GM12801 (cell line): ENCODE data around the gene SLC39A8.

Source experiments
- TF ChIP-seq, protein P1 (sequence below): IDR thresholded peaks from one replicate; pipeline ENCODE4 v1.5.1; 2011; ENCODE audit warnings: control low read depth; ENCODE audit not compliant: insufficient read length; ENCODE audit errors: extremely low read depth

Gene SLC39A8

DNA sequence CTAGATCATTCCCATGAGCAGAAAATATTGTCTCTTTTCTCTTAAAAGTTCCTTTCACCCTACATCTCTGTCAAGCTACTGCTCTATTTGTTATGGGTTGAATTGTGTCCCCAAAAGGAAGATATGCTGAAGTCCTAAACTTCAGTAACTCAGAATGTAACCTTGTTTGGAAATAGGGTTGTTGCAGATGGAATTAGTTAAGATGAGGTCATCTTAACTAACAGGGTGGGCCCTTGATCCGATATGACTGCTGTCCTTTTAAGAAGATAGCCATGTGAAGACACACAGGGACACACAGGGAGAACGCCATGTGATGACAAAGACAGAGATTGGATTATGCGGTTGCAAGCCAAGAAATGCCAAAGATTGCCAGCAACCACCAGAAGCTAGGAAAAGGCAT is 12.8 kb upstream of the SLC39A8 start:
- TF ChIP-seq, protein P1, sequence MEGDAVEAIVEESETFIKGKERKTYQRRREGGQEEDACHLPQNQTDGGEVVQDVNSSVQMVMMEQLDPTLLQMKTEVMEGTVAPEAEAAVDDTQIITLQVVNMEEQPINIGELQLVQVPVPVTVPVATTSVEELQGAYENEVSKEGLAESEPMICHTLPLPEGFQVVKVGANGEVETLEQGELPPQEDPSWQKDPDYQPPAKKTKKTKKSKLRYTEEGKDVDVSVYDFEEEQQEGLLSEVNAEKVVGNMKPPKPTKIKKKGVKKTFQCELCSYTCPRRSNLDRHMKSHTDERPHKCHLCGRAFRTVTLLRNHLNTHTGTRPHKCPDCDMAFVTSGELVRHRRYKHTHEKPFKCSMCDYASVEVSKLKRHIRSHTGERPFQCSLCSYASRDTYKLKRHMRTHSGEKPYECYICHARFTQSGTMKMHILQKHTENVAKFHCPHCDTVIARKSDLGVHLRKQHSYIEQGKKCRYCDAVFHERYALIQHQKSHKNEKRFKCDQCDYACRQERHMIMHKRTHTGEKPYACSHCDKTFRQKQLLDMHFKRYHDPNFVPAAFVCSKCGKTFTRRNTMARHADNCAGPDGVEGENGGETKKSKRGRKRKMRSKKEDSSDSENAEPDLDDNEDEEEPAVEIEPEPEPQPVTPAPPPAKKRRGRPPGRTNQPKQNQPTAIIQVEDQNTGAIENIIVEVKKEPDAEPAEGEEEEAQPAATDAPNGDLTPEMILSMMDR, result no peak

DNA sequence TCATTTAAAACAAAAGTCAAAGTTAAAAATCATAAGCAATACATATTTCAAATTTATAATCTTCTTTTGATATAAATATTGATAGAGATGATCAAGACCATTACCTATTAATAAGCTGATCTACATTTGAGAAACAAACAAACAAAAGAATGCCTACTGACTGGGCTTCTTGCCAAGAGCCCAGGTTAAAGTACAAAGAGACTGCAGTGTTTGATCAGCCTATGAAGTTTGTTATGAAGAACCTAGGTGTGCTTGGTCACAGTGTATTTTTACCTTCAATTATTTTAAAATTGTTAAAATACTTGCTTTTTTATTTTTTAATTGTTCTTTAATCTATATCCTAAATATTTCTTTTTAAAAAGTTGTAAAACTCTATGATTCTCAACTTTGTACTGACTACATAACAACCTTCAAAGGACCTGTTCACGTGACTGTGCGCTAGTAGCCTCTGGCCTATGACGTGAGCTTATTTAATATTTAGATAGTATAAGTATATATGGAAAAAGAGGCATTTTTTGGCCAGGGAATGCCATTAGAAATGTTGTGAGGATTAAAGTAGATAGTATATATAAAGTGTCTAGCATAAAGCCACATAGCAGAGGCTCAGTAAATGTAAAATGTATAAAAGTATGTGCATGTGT is 11.4 kb upstream of the SLC39A8 start:
- TF ChIP-seq, protein P1, result no peak

DNA sequence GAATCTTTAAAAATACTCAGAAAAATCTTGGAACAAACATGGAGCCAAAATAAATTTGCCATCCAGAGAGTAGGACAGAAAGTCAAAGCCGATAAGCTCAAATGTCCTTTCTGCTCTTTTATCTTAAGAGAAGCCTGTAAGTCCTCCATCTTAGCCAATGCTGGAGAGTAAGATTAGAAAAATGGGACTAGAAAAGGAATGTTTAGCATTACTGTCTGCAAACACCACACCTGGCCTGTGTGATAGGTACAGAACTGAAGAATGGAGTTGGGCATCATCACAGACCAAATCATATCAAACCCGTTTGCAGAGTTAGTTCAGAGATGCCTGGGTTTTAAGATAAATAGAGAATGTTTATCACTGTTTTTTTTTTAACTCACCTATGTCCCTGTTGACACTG is 10.5 kb upstream of the SLC39A8 start:
- TF ChIP-seq, protein P1, result no peak

DNA sequence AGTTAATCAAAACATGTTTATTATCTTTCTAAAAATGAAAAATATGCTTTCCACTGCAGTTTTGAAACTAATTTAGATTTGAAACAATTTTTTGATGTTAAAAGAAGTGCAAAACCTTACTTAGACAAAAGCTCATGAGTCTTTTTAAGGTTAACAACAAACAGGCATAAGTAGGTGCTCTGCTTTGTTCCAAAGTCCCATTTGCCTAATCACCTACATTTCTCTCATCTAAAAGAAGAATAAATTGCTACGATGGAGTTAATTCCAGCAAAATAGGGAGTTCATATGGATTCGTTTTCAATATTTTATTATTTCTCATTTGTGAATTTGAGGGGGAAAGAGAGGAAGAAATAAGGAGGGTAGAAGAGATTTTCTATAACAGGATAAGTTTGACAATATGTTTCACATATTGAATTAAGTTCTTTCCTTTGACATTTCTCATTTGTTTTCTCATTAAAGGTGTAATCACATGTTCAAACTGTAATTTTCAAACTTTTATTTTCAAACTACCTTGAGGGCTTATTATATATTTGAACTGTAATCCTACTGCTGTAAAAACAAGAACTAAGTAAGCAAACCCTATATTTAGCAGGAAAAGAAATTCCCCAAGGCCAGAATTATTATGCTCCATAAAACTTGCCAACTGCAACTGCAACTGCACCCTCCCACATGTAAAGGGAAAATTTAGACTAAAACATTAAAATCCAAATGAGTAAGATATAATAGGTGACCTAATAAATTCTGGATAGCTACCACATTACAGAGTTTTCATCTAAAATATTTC is 9.6 kb upstream of the SLC39A8 start:
- TF ChIP-seq, protein P1, result no peak

DNA sequence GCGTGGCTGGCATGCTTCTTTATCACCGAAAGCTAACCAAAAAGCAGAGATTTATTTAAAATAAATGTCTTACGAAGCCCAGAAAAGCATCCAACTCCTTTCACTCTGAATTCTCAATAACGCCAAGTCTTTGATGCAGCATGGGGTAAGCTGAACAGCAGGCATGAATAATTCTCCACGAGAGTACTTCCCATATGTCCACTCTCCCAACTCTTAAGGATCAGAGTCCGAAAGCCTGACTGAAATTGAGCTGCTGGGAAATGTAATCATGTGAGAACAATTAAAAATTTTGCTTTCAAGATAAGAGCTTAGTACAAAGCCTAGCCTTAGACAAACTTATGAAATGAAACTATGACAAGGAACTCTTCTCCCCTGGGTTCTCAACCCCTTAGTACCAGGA is 7.5 kb upstream of the SLC39A8 start:
- TF ChIP-seq, protein P1, result no peak

DNA sequence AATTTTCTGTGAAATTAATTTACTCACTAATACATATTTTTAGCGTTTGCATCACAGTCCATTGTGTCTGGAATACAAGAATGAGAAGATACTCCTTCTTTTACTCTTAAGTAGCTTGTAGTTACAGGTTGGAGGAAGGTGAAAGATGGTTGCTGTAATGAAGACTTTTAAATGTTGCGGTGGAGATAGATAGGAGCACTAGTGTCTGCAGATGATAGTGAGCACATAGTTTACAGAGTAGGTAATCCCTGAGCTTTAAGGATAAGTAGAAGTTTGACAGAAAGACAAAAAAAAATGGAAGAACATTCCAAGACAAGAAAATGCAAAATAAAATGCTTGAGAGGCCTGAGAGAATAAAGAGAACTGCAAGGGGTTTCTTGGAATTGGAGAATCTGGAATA is 5.4 kb upstream of the SLC39A8 start:
- TF ChIP-seq, protein P1, result no peak

DNA sequence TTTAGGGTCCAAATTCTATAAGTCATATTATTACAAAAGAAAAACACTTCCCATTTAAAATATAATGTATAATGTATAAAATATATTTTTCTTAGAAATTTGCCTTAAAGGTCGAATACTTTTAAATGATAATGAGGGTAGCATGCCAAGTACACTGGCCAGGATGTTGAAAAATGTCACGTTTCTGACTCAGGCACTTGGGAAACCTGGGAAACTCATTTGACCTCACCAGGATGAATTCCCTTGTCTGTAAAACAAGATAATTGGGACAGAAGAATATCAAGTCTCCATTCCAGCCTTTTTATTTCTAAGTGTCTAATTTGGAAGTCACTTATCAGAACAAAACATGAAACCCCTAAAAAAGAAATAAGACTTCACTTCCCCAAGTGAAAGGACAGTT is 3.4 kb upstream of the SLC39A8 start:
- TF ChIP-seq, protein P1, result no peak
